ENCODE results near the gene PML.
"Not testable (repeated sequence)": the region's sequence is repeated elsewhere in the genome, so short reads cannot be mapped to it uniquely, and the experiment has no call there.

The PML gene

DNA sequence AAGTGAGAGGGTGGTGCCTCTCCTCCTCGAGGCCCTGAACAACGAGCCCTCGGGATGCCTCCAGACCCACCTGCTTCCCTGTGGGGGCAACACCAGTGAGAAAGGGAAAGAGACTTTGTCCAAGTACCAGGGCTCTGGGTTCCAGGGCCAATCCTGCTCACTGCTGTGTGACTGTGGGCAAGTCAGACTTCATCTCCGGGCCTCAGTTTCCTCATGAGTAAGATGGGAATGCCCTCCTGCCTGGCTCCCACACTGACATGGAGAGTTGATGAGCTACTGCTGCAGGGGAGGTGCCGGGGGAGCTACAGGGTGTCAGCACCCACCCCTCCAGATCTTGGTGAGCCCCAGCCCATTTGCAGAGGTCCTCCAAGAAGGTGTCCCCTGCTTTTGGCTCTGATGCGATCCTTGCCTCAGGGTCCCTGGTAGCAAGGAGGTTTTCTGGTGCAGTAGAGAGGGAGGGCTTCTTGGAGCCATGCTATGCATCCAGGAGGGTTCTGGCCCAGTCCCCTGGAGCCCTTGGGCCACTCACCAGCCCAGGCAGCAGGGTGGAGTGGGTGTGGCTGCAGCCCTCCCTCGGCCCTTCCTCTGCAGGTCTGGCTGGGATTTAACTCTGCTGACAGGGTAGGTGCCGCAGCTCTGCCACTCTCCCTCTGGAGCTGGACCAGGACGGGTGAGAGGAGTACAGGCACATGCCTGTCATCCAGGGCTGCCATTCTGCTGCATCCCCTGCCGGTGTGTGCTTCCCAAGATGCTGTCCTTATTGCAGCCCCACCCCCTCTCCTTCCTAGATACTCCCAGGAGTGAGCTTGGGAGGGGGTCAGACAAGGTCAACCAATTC, 41.4 kb upstream of the PML start:
- Mint-ChIP-seq H3K4me3 (no peak overlapping the region), H3K4me1 (peaks cover 13% of the 10 kb centered on the region), H3K27me3 (no peaks in the 10 kb centered on the region), H3K27ac (ENCODE audit: low read depth) (peak overlapping the region; percentile 56), H3K36me3 (ENCODE audit: insufficient read depth) (no peaks in the 10 kb centered on the region), H3K9me3 (no peaks in the 10 kb centered on the region)
- DNase-seq (ENCODE audit: low spot score in 2 of 2), result no peak
- ATAC-seq (replicated peaks; ENCODE audit: extremely low read depth, poor library complexity, severe bottlenecking), result no peak

DNA sequence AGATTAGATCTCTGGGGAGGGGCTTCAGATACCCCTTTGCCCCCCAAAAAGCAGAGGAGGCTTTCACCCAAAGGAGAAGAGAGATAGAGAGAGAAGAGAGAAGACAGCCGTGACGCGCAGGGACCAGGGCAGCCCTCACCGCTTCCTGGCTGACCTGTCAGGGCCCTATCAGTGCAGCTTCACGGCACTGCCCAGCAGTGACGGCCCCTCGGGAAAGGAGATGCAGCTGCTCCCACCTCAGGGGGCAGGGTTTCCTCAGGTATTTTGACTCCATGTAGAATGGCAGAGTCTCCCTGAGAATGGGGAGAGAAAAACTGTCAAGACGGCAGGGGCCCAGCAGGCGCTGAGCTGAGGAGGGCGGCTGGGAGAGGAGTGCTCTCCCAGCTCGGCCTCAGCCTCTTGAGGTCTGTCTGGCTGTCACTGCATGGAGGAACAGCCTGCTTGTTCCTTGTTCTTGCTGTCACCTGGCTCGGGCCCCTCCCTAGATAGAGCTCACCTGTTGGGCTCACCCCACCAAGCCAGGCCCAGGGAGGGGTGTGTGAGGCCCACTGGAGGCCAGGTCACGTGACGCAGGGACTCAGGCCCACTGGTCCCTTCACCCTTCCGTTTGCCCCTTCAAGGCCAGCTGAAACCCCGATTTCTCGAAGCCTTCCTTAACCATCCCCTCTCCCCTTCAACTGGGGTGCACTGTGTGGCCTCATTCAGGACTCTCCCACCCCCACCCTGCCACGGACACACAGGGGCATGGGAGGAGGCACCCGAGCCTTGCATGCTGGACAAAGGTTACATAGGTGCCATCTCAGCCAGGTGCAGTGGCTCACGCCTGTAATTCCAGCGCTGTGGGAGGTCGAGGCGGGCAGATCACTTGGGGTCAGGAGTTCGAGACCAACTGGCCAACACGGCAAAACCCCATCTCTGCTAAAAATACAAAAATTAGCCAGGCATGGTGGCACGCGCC, 40.0 kb upstream of the PML start:
- H3K36me3 Mint-ChIP-seq (ENCODE audit: insufficient read depth), result no peaks in the 10 kb centered on the region
- no peaks in the 10 kb centered on the region for H3K9me3 Mint-ChIP-seq
- peaks cover 23% of the 10 kb centered on the region for H3K4me1 Mint-ChIP-seq
- ATAC-seq (replicated peaks; ENCODE audit: extremely low read depth, poor library complexity, severe bottlenecking) (no peak), DNase-seq (ENCODE audit: low spot score in 2 of 2) (no peak)
- H3K4me3 Mint-ChIP-seq, result no peak overlapping the region
- H3K27me3 Mint-ChIP-seq, result no peaks in the 10 kb centered on the region
- no peak overlapping the region for H3K27ac Mint-ChIP-seq (ENCODE audit: low read depth)

DNA sequence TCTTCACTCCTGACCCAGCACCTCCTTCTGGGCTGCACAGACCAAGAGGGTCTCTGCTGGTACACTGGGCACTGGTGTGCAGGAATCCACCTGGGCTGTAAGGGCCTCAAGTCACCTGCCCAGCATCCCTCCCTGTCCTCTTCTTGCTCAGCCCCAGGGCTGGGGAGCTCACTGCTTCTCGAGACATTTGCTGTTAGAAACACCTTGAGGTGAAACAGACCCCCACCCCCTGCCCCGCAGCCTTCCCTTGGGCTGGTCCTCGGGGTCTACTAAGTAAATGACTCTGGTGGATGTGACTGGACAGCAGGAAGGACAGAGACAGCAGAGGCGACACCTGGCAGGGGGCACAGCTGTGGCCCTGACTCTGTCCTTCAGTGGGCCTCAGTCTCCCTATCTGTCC, 39.2 kb upstream of the PML start:
- no peaks in the 10 kb centered on the region for H3K27me3 Mint-ChIP-seq
- DNase-seq (ENCODE audit: low spot score in 2 of 2), result no peak
- no peaks in the 10 kb centered on the region for H3K9me3 Mint-ChIP-seq
- no peaks in the 10 kb centered on the region for H3K36me3 Mint-ChIP-seq (ENCODE audit: insufficient read depth)
- no peak overlapping the region for H3K27ac Mint-ChIP-seq (ENCODE audit: low read depth)
- no peak overlapping the region for H3K4me3 Mint-ChIP-seq
- ATAC-seq (replicated peaks; ENCODE audit: extremely low read depth, poor library complexity, severe bottlenecking), result no peak
- H3K4me1 Mint-ChIP-seq, result peaks cover 26% of the 10 kb centered on the region

GRCh38 chr15:73955861-73956742, 38.4 kb upstream of the PML start:
- no peak for ATAC-seq (replicated peaks; ENCODE audit: extremely low read depth, poor library complexity, severe bottlenecking)
- no peak overlapping the region for H3K4me3 Mint-ChIP-seq
- H3K4me1 Mint-ChIP-seq, result peaks cover 21% of the 10 kb centered on the region
- no peak overlapping the region for H3K27ac Mint-ChIP-seq (ENCODE audit: low read depth)
- H3K36me3 Mint-ChIP-seq (ENCODE audit: insufficient read depth), result no peaks in the 10 kb centered on the region
- DNase-seq (ENCODE audit: low spot score in 2 of 2), result no peak
- no peaks in the 10 kb centered on the region for H3K27me3 Mint-ChIP-seq
- no peaks in the 10 kb centered on the region for H3K9me3 Mint-ChIP-seq

GRCh38 chr15:73956743-73957135, 37.8 kb upstream of the PML start:
- Mint-ChIP-seq H3K36me3 (ENCODE audit: insufficient read depth) (no peaks in the 10 kb centered on the region), H3K27me3 (no peaks in the 10 kb centered on the region), H3K9me3 (no peaks in the 10 kb centered on the region), H3K4me1 (peaks cover 17% of the 10 kb centered on the region), H3K4me3 (no peak overlapping the region), H3K27ac (ENCODE audit: low read depth) (peak overlapping the region; percentile 32)
- DNase-seq (ENCODE audit: low spot score in 2 of 2) (no peak), ATAC-seq (replicated peaks; ENCODE audit: extremely low read depth, poor library complexity, severe bottlenecking) (no peak)

GRCh38 chr15:73957276-73957675, 37.2 kb upstream of the PML start:
- Mint-ChIP-seq H3K27me3 (no peaks in the 10 kb centered on the region), H3K27ac (ENCODE audit: low read depth) (peak overlapping the region; percentile 32), H3K36me3 (ENCODE audit: insufficient read depth) (no peaks in the 10 kb centered on the region), H3K4me3 (no peak overlapping the region), H3K9me3 (no peaks in the 10 kb centered on the region), H3K4me1 (peaks cover 17% of the 10 kb centered on the region)
- DNase-seq (ENCODE audit: low spot score in 2 of 2) (no peak), ATAC-seq (replicated peaks; ENCODE audit: extremely low read depth, poor library complexity, severe bottlenecking) (no peak)

GRCh38 chr15:73957785-73958184, 36.7 kb upstream of the PML start:
- Mint-ChIP-seq H3K27me3 (no peaks in the 10 kb centered on the region), H3K4me1 (peaks cover 17% of the 10 kb centered on the region), H3K27ac (ENCODE audit: low read depth) (no peak overlapping the region), H3K9me3 (no peaks in the 10 kb centered on the region), H3K4me3 (no peak overlapping the region), H3K36me3 (ENCODE audit: insufficient read depth) (no peaks in the 10 kb centered on the region)
- ATAC-seq (replicated peaks; ENCODE audit: extremely low read depth, poor library complexity, severe bottlenecking), result no peak
- no peak for DNase-seq (ENCODE audit: low spot score in 2 of 2)

DNA sequence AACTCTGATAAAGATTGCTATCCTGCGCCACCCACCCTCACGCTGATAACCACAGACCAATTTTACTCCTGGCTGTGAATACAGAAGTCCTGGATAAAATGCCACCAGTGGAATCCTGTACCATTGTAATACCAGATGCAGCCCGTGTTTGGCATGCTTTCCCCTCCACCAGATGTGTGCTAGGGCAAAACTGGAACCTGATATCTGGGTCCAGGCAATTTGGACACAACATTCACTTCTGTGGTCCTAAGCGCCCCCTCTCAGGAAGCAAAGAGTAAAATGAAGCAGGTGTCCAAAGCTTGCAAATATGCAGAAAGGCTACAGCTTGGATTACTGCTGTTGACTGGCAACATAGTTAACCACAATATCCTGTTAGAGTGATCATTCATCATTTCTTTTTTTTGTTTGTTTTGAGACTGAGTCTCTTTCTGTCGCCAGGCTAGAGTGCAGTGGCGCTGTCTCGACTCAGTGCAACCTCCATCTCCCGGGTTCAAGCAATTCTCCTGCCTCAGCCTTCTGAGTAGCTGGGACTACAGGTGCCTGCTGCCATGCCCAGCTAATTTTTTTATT, 35.4 kb upstream of the PML start:
- H3K27me3 Mint-ChIP-seq, result no peaks in the 10 kb centered on the region
- peak overlapping the region; percentile 19 for H3K27ac Mint-ChIP-seq (ENCODE audit: low read depth)
- ATAC-seq (replicated peaks; ENCODE audit: extremely low read depth, poor library complexity, severe bottlenecking), result peak; percentile 99
- H3K4me1 Mint-ChIP-seq, result peaks cover 17% of the 10 kb centered on the region
- no peaks in the 10 kb centered on the region for H3K36me3 Mint-ChIP-seq (ENCODE audit: insufficient read depth)
- no peak for DNase-seq (ENCODE audit: low spot score in 2 of 2)
- H3K9me3 Mint-ChIP-seq, result no peaks in the 10 kb centered on the region
- H3K4me3 Mint-ChIP-seq, result peak overlapping the region; percentile 60

DNA sequence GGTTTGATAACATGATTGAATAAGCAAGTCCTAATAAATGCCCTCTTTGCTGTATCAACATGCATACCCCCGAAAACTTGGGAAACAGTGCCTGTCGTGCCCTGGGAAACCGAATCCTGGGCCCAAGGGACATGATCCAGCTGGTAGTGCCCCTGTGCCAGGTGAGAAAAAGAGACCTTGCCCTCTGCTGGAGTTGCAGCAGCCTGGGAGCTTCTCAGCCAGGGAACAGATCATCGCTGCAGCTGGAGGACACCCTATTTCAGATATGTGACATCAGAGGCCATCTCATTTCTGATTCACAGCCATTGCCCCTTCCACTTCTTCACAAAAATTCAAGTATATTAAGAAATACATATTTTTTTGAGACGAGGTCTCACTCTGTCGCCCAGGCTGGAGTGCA, 34.7 kb upstream of the PML start:
- DNase-seq (ENCODE audit: low spot score in 2 of 2) (no peak), ATAC-seq (replicated peaks; ENCODE audit: extremely low read depth, poor library complexity, severe bottlenecking) (no peak)
- Mint-ChIP-seq H3K36me3 (ENCODE audit: insufficient read depth) (no peaks in the 10 kb centered on the region), H3K27ac (ENCODE audit: low read depth) (peak overlapping the region; percentile 19), H3K4me3 (peak overlapping the region; percentile 60), H3K27me3 (no peaks in the 10 kb centered on the region), H3K4me1 (peaks cover 21% of the 10 kb centered on the region), H3K9me3 (no peaks in the 10 kb centered on the region)

DNA sequence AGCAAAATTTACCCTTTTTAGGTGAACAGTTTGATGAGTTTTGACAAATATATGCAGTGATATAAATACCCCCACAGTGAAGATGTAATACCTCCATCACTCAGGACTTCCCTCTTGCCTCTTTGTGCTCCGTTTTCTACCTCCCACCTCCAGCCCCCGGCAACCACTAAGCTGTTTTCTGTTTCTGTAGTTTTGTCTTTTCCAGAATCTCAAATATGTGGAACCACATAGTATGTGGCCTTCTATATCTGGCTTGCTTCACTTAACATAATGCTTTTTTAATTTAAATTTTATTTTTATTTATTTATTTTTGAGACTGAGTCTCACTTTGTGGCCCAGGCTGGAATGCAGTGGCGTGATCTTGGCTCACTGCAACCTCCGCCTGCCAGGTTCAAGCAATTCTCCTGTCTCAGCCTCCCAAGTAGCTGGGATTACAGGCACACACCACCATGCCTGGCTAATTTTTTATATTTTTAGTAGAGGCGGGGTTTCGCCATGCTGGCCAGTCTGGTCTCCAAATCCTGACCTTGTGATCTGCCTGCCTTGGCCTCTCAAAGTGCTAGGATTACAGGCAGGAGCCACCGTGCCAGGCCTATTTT, 33.9 kb upstream of the PML start:
- not testable (repeated sequence) for DNase-seq (ENCODE audit: low spot score in 2 of 2); H3K27me3 Mint-ChIP-seq; H3K4me3 Mint-ChIP-seq; ATAC-seq (replicated peaks; ENCODE audit: extremely low read depth, poor library complexity, severe bottlenecking); H3K27ac Mint-ChIP-seq (ENCODE audit: low read depth); H3K9me3 Mint-ChIP-seq; H3K36me3 Mint-ChIP-seq (ENCODE audit: insufficient read depth)
- peaks cover 28% of the 10 kb centered on the region for H3K4me1 Mint-ChIP-seq

GRCh38 chr15:73962433-73962832, 32.1 kb upstream of the PML start:
- Mint-ChIP-seq H3K36me3 (ENCODE audit: insufficient read depth) (no peaks in the 10 kb centered on the region), H3K4me1 (peaks cover 41% of the 10 kb centered on the region), H3K4me3 (no peak overlapping the region), H3K27ac (ENCODE audit: low read depth) (no peak overlapping the region), H3K27me3 (no peaks in the 10 kb centered on the region), H3K9me3 (no peaks in the 10 kb centered on the region)
- ATAC-seq (replicated peaks; ENCODE audit: extremely low read depth, poor library complexity, severe bottlenecking) (no peak), DNase-seq (ENCODE audit: low spot score in 2 of 2) (no peak)

GRCh38 chr15:73964736-73965093, 29.8 kb upstream of the PML start:
- ATAC-seq (replicated peaks; ENCODE audit: extremely low read depth, poor library complexity, severe bottlenecking), result peak; percentile 88
- H3K36me3 Mint-ChIP-seq (ENCODE audit: insufficient read depth), result no peaks in the 10 kb centered on the region
- H3K27me3 Mint-ChIP-seq, result no peaks in the 10 kb centered on the region
- DNase-seq (ENCODE audit: low spot score in 2 of 2), result peak; percentile 77 to 87
- H3K4me1 Mint-ChIP-seq, result peaks cover 25% of the 10 kb centered on the region
- no peak overlapping the region for H3K27ac Mint-ChIP-seq (ENCODE audit: low read depth)
- no peaks in the 10 kb centered on the region for H3K9me3 Mint-ChIP-seq
- peak overlapping the region; percentile 55 for H3K4me3 Mint-ChIP-seq
